HG03095 (cell line): Measurements from ENCODE around the gene TEDC2.

Experiments used
- ATAC-seq: cut with Tn5 transposase; IDR thresholded peaks from one replicate; pipeline ENCODE4 v1.9.1; 2021; ENCODE audit warnings: moderate library complexity; ENCODE audit not compliant: unreplicated experiment

Gene TEDC2

DNA sequence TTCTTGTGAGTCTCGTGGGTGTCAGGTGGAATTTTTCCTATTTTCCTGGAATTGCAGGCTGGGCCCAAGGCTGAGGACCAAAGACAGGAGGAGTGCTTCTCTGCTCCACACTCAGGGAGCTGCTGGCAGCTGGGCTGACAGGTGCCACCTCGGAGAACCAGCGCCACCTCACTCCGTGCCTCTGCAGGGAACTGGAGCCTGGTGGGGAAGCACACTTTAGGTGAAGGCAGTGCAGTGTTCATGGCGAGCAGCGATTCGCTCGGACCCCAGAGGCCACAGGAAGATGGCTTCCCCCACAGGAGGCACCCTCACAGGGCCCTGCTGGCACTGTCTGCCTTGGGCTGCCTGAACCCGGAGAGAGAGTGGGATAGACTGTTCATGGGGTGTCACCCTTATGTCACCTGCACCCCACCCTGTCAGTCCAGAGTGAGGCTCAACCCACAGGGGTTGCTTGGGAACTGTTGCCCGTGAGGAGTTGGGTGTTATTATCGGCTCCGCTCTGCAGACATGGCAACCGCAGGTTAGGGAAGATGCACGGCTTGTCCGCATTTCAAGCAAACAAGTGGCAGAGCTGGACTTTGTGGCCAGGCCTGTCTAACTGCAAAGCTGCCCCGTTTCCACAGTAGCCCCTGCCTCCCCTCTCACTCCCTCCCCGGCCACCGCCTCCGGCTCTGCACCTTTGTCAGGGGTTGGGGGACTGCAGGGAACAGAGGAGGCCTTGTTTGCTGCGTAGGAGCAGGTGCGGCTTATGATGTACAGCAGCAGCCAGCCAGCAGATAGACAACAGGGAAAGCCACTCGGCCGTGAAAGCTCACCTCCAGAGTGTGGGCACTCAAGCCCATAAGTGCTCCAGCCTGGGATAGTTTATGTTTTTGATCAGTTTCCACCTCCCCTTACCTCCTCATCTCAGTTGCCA lies 30.5 kb downstream of the TEDC2 start:
- ATAC-seq, result no peak

DNA sequence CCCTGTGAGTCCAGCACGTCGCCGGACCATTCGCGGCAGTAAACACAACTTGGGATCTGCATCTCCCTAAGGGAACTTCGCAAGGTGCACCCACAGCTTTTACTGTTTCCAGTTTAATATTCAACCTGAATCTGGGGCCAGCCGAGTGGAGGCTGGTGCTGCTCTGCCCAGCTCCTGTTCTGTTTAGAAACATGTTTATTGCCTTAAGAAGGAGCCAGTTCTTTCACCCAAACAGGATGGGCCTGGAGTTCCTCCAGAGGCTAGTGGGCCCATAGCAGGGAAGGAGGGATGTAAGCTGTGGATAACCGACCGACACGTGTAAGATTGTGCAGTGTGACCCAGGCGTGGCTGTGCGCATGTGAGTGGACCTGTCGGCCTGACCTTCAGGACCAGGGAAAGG lies 32.4 kb downstream of the TEDC2 start:
- ATAC-seq, result no peak

GRCh38 chr16:2493605-2494004 lies 33.7 kb downstream of the TEDC2 start:
- ATAC-seq, result no peak

DNA sequence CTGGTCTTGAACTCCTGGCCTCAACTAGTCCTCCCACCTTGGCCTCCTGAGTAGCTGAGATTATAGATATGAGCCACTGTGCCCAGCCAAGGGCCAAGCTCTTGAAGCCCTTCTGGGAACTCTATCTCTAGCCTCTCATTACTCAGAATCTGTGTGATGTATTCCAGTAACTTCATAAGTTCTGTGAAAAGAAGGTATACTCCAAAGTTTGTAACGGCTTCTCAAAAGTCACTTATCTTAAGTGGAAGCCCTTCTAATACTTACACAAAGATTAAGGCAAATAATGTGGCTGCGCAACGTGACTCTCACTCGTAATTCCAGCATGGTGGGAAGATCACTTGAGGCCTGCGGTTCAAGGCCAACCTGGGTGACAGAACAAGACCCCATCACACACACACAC lies 34.7 kb downstream of the TEDC2 start:
- no peak for ATAC-seq

DNA sequence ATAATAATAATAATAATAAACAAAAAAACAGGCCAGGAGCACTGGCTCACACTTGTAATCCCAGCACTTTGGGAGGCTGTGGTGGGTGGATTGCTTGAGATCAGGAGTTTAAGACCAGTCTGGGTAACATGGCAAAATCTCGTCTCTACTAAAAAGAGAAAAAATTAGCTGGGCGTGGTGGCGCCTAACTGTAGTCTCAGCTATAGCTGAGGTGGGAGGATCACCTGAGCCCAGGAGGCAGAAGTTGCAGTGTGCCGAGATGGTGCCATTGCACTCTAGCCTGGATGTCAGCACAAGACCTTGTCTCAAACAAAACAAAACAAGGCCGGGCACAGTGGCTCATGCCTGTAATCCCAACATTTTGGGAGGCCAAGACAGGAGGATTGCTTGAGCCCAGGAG lies 35.1 kb downstream of the TEDC2 start:
- ATAC-seq, result no peak

DNA sequence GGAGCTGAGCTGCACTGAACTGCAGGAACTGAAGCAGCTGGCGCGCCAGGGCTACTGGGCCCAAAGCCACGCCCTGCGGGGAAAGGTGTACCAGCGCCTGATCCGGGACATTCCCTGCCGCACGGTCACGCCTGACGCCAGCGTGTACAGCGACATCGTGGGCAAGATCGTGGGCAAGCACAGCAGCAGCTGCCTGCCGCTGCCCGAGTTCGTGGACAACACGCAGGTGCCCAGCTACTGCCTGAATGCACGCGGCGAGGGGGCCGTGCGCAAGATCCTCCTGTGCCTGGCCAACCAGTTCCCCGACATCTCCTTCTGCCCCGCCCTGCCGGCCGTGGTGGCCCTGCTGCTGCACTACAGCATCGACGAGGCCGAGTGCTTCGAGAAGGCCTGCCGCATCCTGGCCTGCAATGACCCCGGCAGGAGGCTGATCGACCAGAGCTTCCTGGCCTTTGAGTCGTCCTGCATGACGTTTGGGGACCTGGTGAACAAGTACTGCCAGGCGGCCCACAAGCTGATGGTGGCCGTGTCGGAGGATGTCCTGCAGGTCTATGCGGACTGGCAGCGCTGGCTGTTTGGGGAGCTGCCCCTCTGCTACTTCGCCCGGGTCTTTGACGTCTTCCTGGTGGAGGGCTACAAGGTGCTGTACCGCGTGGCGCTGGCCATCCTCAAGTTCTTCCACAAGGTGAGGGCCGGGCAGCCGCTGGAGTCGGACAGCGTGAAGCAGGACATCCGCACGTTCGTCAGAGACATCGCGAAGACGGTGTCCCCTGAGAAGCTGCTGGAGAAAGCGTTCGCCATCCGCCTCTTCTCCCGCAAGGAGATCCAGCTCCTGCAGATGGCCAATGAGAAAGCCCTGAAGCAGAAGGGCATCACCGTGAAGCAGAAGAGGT lies 36.6 kb downstream of the TEDC2 start:
- no peak for ATAC-seq

GRCh38 chr16:2497116-2497630 lies 37.3 kb downstream of the TEDC2 start:
- ATAC-seq, result no peak

- no peak for ATAC-seq
These were observed 38.0 kb downstream of the TEDC2 start for GRCh38 chr16:2497695-2498484.

- no peak for ATAC-seq
These were observed 38.8 kb downstream of the TEDC2 start for GRCh38 chr16:2498531-2499253.

DNA sequence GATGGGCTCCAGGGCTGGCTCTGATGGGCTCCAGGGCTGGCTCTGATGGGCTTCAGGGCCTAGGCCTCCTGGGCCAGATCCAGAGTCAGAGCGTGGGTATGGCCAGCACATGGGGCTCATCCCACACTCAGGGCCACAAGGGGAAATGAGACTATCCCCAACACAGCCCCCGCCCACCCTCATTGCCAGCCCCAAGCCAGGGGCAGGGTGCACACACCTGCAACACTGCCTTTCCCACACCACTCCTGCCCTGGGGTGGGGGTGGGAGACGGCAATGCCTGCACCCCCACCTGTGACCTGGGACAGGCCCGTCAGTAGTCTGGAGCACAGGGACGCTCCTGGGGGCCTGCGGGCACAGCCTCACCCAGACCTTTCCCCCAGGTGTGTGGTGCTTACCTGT lies 39.5 kb downstream of the TEDC2 start:
- ATAC-seq, result no peak

DNA sequence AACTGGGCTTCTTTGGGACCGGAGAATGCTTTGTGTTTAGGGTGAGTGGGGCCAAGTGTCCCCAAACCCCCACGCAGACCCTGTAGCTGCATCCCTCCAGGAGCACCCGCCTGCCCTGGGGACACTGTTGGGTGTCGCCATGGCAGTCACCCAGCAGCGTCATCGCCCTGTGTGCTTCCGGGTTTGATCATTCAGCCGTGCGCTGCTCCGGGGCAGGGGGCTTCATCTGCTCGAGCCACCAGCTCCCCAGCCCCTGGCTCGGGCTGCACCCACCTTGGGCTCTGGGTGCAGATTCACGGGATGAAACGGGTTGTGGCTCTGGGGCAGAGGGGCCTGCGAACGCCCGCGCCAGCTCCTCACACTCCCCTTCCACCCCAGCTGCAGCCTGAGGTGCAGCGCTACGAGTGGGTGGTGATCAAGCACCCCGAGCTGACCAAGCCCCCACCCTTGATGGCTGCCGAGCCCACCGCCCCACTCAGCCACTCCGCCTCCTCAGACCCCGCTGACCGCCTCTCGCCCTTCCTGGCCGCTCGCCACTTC lies 40.1 kb downstream of the TEDC2 start:
- ATAC-seq, result no peak

DNA sequence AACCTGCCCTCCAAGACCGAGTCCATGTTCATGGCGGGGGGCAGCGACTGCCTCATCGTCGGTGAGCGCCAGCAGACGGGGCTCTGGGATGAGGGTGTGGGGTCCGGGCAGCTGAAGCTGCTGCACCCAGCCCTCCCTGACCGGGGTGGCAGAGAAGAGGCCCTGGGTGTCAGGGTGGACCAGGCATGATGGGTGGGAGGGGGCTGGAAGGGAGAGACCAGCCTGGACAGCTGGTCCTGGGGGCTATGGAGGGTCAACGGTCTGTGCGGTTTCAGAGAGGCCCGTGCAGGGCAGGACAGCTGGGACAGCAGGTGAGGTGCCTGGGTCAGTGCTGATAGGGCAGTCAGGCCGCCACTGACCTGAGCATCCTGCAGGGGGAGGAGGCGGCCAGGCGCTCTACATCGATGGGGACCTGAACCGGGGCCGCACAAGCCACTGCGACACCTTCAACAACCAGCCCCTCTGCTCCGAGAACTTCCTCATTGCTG lies 40.6 kb downstream of the TEDC2 start:
- no peak for ATAC-seq

DNA sequence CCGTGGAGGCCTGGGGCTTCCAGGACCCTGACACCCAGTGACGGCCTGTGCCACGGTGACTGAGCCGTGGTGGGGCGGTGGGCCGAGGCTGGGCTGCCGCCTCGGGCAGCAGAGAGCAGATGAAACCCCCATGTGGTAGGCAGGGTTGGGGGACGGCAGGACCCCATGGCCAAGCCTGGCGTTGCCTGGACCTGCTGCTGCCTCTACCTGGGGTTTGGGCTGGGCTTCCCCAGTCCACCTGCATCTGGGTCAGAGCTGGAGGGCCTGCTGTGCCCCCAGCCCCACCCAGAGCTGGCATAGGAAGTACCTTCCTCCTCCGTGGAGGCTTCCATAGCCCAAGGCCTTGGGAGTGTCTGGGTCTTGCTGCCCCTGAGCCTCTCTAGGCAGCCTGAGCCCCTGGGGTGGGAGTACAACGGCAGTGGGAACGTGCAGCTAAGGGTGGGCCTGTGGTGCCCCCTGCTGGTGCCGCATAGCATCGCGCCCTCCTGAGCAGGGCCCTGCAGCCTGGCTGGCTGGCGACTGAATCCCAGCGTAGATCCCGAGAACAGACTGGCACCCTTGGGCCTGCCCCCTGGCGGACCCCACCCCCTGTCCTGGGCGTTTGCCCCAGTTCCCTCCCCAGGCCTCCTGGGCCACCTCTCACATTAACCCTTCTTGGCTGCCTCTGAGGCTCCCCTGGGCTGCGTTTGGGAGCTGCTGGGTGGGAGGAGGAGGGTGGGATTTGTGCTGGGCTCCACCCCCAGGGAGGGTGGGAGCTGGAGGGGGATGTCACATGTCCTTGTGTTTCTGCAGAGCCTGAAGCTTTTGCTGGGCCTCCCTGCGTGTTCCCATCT lies 41.2 kb downstream of the TEDC2 start:
- no peak for ATAC-seq

GRCh38 chr16:2501946-2502895 lies 42.3 kb downstream of the TEDC2 start:
- ATAC-seq, result no peak

- no peak for ATAC-seq
These were observed 45.8 kb downstream of the TEDC2 start for GRCh38 chr16:2505695-2506094.

DNA sequence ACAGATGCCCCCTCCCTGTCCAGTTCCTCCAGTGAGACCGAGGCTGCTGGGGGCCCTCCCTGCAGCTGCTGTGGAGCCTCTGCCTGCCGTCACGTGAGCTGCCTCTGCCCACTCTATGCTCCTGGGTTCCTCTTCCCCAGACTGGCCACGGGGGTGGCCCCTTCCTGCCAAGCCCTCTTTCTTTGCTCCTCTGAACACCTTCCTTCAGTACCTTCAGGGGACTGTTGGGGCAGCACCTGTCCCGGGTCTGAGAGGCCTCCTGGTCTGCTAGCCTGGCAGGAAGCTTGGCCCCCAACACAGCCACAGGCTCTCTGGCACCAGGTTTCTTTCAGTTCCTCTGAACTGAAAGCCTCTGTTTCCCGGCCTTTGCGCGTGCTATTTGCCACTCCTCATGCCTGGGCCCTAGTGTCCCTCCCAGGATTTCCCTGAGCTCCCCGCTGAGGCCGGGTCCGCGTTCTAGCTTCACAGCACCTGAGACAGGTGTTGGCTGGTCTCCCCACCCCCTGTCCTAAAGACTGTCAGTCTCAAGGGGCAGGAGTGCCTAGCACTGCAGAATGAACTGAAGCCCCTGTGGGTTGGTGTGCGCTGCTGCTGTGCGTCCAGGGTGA lies 47.2 kb downstream of the TEDC2 start:
- peak; percentile 45 for ATAC-seq

GRCh38 chr16:2507665-2508064 lies 47.8 kb downstream of the TEDC2 start:
- ATAC-seq, result peak; percentile 19
